Measurements from ENCODE around the gene SLC38A1.

Gene SLC38A1

DNA sequence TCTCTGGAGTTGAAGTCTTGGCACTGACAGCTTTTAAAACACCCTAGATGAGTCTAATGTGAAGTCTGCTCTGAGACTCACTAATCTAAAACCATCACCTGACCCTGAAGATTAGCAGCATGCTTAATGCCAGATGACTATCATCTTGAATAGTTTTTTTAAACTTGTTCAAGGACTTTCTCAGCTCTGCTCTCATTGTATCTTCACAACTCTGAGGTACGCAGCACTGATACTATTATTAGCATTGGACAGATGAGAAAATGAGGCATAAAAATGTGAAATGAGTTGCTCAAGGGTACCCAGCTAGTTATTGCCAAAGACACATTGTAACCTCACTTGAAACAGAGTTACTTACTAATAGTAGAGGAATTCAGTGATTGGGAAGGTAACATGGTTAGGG is 4.8 kb downstream of the SLC38A1 start:
- Histone ChIP-seq H3K9me3 (ENCODE audit: control insufficient read depth, insufficient read depth, low read length) (no peaks in the 10 kb centered on the region), H3K27ac (ENCODE audit: low read depth, low read length) (no peak overlapping the region), H3K4me3 (ENCODE audit: low read depth, low read length) (peak overlapping the region; percentile 30), H3K36me3 (ENCODE audit: control insufficient read depth, insufficient read depth, low read length) (peaks cover 11% of the 10 kb centered on the region; the same call in 1 of the 2 replicates), H3K9ac (ENCODE audit: low read depth, low read length) (no peak overlapping the region), H3K4me1 (ENCODE audit: control insufficient read depth, insufficient read depth, low read length) (peaks cover 70% of the 10 kb centered on the region), H3K27me3 (ENCODE audit: control insufficient read depth, insufficient read depth, low read length) (no peaks in the 10 kb centered on the region)

GRCh38 chr12:46263140-46264016 is 5.5 kb downstream of the SLC38A1 start:
- Histone ChIP-seq H3K36me3 (ENCODE audit: control insufficient read depth, insufficient read depth, low read length) (peaks cover 11% of the 10 kb centered on the region; the same call in 1 of the 2 replicates), H3K4me3 (ENCODE audit: low read depth, low read length) (peak overlapping the region; percentile 30; the same call in 1 of the 2 replicates), H3K9me3 (ENCODE audit: control insufficient read depth, insufficient read depth, low read length) (no peaks in the 10 kb centered on the region), H3K27ac (ENCODE audit: low read depth, low read length) (no peak overlapping the region), H3K9ac (ENCODE audit: low read depth, low read length) (no peak overlapping the region), H3K27me3 (ENCODE audit: control insufficient read depth, insufficient read depth, low read length) (no peaks in the 10 kb centered on the region), H3K4me1 (ENCODE audit: control insufficient read depth, insufficient read depth, low read length) (peaks cover 70% of the 10 kb centered on the region)

GRCh38 chr12:46261646-46262045 is 7.2 kb downstream of the SLC38A1 start:
- peak overlapping the region; percentile 38 for H3K4me3 ChIP-seq (ENCODE audit: low read depth, low read length)
- H3K27me3 ChIP-seq (ENCODE audit: control insufficient read depth, insufficient read depth, low read length), result no peaks in the 10 kb centered on the region
- H3K27ac ChIP-seq (ENCODE audit: low read depth, low read length), result peak overlapping the region; percentile 67
- H3K9me3 ChIP-seq (ENCODE audit: control insufficient read depth, insufficient read depth, low read length), result no peaks in the 10 kb centered on the region
- no peak overlapping the region for H3K9ac ChIP-seq (ENCODE audit: low read depth, low read length)
- H3K36me3 ChIP-seq (ENCODE audit: control insufficient read depth, insufficient read depth, low read length), result peaks cover 22% of the 10 kb centered on the region
- peaks cover 70% of the 10 kb centered on the region for H3K4me1 ChIP-seq (ENCODE audit: control insufficient read depth, insufficient read depth, low read length)

- Histone ChIP-seq H3K27me3 (ENCODE audit: control insufficient read depth, insufficient read depth, low read length) (no peaks in the 10 kb centered on the region), H3K4me3 (ENCODE audit: low read depth, low read length) (peak overlapping the region; percentile 38), H3K27ac (ENCODE audit: low read depth, low read length) (peak overlapping the region; percentile 67), H3K9ac (ENCODE audit: low read depth, low read length) (peak overlapping the region; percentile 20), H3K4me1 (ENCODE audit: control insufficient read depth, insufficient read depth, low read length) (peaks cover 64% of the 10 kb centered on the region), H3K9me3 (ENCODE audit: control insufficient read depth, insufficient read depth, low read length) (no peaks in the 10 kb centered on the region), H3K36me3 (ENCODE audit: control insufficient read depth, insufficient read depth, low read length) (peaks cover 26% of the 10 kb centered on the region)
These were observed 7.8 kb downstream of the SLC38A1 start for GRCh38 chr12:46260913-46261476.

DNA sequence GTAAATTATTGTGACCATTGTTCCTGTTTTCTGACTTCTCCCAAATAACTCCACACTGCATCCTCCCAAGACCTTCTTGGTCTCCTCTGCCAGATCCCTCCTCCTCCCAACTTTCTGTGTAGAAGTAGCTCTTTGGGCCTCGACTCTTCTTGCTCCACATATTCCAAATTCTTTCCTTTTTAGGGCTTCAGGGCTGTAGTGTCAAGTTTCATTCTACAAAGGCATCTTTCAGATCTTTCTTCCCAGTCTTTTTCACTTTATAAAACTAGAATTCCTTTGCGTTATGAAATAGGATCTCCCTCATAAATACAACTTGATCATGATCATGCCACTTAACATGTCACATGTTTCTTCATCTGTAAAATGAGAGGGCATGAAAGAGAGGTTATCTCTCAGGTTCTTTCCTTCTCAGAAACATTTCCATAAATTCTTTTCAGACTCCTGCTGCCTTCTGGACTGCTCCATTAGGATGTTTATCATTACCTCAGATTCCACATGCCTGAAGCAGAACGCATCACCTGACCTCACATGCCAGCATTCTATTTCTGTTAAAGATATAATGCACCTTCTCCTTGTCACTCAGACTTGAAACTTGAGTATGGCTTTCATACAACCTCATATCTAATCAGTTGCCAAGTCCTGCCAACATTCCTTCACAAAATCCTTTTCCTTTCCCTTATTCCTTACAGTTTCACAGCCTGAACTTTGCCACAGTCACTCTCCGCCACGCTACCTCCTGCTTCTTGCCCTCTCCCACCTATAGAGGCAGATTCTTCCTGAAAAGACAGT is 8.5 kb downstream of the SLC38A1 start:
- peak overlapping the region; percentile 20 for H3K9ac ChIP-seq (ENCODE audit: low read depth, low read length)
- H3K27ac ChIP-seq (ENCODE audit: low read depth, low read length), result peak overlapping the region; percentile 67
- no peaks in the 10 kb centered on the region for H3K9me3 ChIP-seq (ENCODE audit: control insufficient read depth, insufficient read depth, low read length)
- H3K27me3 ChIP-seq (ENCODE audit: control insufficient read depth, insufficient read depth, low read length), result no peaks in the 10 kb centered on the region
- peaks cover 25% of the 10 kb centered on the region for H3K36me3 ChIP-seq (ENCODE audit: control insufficient read depth, insufficient read depth, low read length)
- H3K4me3 ChIP-seq (ENCODE audit: low read depth, low read length), result peak overlapping the region; percentile 38
- H3K4me1 ChIP-seq (ENCODE audit: control insufficient read depth, insufficient read depth, low read length), result peaks cover 58% of the 10 kb centered on the region

DNA sequence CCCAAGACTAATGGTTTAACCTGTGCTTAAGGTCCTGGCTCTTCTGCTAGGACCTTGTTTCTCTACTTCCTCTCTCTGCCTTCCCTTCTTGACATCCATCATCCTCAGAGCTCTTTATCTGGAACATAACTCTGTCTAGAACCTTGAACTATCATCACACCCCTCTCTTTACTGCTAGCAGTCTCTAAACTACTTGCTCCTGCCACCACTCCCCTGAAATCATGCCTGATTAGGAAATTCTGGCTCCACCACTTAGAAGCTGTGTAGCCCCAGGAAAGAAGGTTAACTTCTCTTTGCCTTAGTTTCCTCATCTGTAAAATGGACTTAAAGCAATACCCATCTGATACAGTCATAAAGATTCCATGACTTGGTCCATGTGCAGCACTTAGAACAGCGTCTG is 9.1 kb downstream of the SLC38A1 start:
- Histone ChIP-seq H3K27ac (ENCODE audit: low read depth, low read length) (no peak overlapping the region), H3K27me3 (ENCODE audit: control insufficient read depth, insufficient read depth, low read length) (no peaks in the 10 kb centered on the region), H3K4me3 (ENCODE audit: low read depth, low read length) (peak overlapping the region; percentile 38; the same call in 1 of the 2 replicates), H3K9me3 (ENCODE audit: control insufficient read depth, insufficient read depth, low read length) (no peaks in the 10 kb centered on the region), H3K9ac (ENCODE audit: low read depth, low read length) (no peak overlapping the region), H3K36me3 (ENCODE audit: control insufficient read depth, insufficient read depth, low read length) (peaks cover 25% of the 10 kb centered on the region), H3K4me1 (ENCODE audit: control insufficient read depth, insufficient read depth, low read length) (peaks cover 52% of the 10 kb centered on the region)

GRCh38 chr12:46259071-46259470 is 9.8 kb downstream of the SLC38A1 start:
- H3K27ac ChIP-seq (ENCODE audit: low read depth, low read length), result no peak overlapping the region
- H3K4me3 ChIP-seq (ENCODE audit: low read depth, low read length), result no peak overlapping the region
- H3K36me3 ChIP-seq (ENCODE audit: control insufficient read depth, insufficient read depth, low read length), result peaks cover 30% of the 10 kb centered on the region
- no peaks in the 10 kb centered on the region for H3K27me3 ChIP-seq (ENCODE audit: control insufficient read depth, insufficient read depth, low read length)
- no peaks in the 10 kb centered on the region for H3K9me3 ChIP-seq (ENCODE audit: control insufficient read depth, insufficient read depth, low read length)
- peaks cover 47% of the 10 kb centered on the region for H3K4me1 ChIP-seq (ENCODE audit: control insufficient read depth, insufficient read depth, low read length)
- no peak overlapping the region for H3K9ac ChIP-seq (ENCODE audit: low read depth, low read length)

DNA sequence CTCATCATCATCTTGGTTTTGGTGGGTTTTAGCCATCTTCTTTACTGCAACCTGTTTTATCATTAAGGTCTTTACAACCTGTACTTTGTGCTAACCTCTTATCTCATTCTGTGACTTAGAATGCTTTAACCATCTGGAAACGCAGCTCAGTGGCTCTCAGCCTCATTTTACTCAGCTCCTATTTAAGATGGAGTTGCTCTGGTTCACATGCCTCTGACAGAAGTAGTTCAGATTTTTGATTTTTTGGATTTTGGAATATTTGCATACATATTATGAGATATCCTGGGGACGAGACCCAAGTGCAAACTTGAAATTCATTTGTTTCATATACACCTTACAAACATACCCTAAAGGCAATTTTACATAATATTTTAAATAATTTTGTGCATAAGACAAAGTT is 10.7 kb downstream of the SLC38A1 start:
- no peak overlapping the region for H3K9ac ChIP-seq (ENCODE audit: low read depth, low read length)
- H3K36me3 ChIP-seq (ENCODE audit: control insufficient read depth, insufficient read depth, low read length), result peaks cover 40% of the 10 kb centered on the region
- no peaks in the 10 kb centered on the region for H3K27me3 ChIP-seq (ENCODE audit: control insufficient read depth, insufficient read depth, low read length)

DNA sequence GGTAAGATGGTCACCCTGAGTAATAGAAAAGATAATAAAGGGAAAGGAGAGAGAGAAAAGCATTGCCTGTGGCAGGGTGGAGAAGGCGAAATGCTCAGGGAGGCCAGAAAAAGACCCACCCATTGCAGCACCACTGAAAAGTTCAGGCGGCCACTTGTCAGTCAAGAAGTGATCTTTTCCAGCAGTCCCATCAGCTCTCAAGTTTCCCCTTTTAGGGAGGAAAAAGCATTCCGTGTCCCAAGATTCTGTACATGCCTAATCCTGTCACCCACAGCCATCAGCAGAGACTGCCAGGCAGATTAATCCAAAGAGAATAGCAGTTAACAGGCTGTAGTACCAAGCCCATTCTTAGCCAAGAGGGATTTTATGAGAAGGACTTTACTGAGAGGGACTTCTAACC is 11.9 kb downstream of the SLC38A1 start:
- peaks cover 50% of the 10 kb centered on the region for H3K36me3 ChIP-seq (ENCODE audit: control insufficient read depth, insufficient read depth, low read length)
- H3K27ac ChIP-seq (ENCODE audit: low read depth, low read length), result no peak overlapping the region

More for the DNA sequence above, 10.7 kb downstream of the SLC38A1 start:
- no peaks in the 10 kb centered on the region for H3K9me3 ChIP-seq (ENCODE audit: control insufficient read depth, insufficient read depth, low read length)
- H3K4me1 ChIP-seq (ENCODE audit: control insufficient read depth, insufficient read depth, low read length), result peaks cover 37% of the 10 kb centered on the region
- H3K4me3 ChIP-seq (ENCODE audit: low read depth, low read length), result no peak overlapping the region
- H3K27ac ChIP-seq (ENCODE audit: low read depth, low read length), result no peak overlapping the region

DNA sequence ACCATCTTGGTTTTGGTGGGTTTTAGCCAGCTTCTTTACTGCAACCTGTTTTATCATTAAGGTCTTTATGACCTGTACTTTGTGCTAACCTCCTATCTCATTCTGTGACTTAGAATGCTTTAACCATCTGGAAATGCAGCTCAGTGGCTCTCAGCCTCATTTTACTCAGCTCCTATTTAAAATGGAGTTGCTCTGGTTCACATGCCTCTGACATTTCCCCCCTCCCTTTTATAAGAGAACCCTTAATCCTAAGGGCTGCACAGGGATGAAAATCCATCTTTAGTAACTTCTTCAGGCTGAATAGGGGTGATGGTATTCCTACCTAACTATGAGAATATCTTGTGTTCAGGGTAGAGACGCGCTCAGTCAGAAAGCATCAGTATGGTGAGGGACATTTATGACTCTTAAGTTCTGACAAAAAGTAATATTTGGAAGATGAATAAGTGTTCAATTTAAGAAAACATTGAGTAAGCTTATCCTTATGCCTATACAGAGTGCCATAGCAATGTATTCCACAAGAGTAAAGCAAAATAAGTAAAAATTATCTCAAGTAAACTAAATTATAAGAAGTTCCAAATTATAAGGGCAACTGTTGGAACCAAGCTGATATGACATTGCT is 15.2 kb downstream of the SLC38A1 start:
- Histone ChIP-seq H3K4me3 (ENCODE audit: low read depth, low read length) (no peak overlapping the region), H3K9me3 (ENCODE audit: control insufficient read depth, insufficient read depth, low read length) (no peaks in the 10 kb centered on the region), H3K27me3 (ENCODE audit: control insufficient read depth, insufficient read depth, low read length) (no peaks in the 10 kb centered on the region), H3K9ac (ENCODE audit: low read depth, low read length) (no peak overlapping the region), H3K27ac (ENCODE audit: low read depth, low read length) (no peak overlapping the region), H3K4me1 (ENCODE audit: control insufficient read depth, insufficient read depth, low read length) (no peaks in the 10 kb centered on the region), H3K36me3 (ENCODE audit: control insufficient read depth, insufficient read depth, low read length) (peaks cover 48% of the 10 kb centered on the region)

More for the DNA sequence above, 11.9 kb downstream of the SLC38A1 start:
- Histone ChIP-seq H3K27me3 (ENCODE audit: control insufficient read depth, insufficient read depth, low read length) (no peaks in the 10 kb centered on the region), H3K4me3 (ENCODE audit: low read depth, low read length) (no peak overlapping the region), H3K9ac (ENCODE audit: low read depth, low read length) (no peak overlapping the region), H3K9me3 (ENCODE audit: control insufficient read depth, insufficient read depth, low read length) (no peaks in the 10 kb centered on the region), H3K4me1 (ENCODE audit: control insufficient read depth, insufficient read depth, low read length) (peaks cover 25% of the 10 kb centered on the region)
